GM20000 (cell line): ENCODE measurements around the gene IGSF21.

Experiments used
- DNase-seq: peaks from one replicate; pipeline ENCODE4 v3.0.0; 2012; ENCODE audit warnings: low spot score
- CTCF ChIP-seq: IDR thresholded peaks from 2 replicates; pipeline ENCODE4 v1.5.1; 2012; ENCODE audit warnings: mild to moderate bottlenecking, control low read depth; ENCODE audit errors: extremely low read depth, missing control alignments

The IGSF21 gene

GRCh38 chr1:18088077-18088594 is 19.5 kb upstream of the IGSF21 start:
- no peak for TF ChIP-seq CTCF
- no peak for DNase-seq

DNA sequence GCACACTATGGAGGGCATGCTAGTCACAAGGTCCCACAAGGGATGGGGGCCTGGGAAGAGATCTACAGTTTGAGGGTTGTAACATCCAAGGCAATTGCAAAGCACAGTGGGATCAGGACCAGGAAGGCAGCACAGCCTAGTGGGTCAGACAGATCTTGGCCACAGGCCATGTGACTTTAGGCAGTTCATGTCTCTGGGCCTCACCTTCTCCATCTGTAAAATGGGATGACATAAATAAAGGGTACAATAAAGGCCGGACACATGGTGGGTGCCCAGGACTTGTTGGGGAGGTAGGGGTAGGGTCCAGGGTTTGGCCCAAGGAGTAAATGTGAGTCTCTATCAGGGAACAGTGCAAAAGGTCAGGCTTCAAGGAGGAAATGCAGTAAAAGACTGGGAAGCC is 18.1 kb upstream of the IGSF21 start:
- no peak for DNase-seq
- TF ChIP-seq CTCF = no peak

GRCh38 chr1:18090636-18091035 is 17.0 kb upstream of the IGSF21 start:
- no peak for TF ChIP-seq CTCF
- no peak for DNase-seq

GRCh38 chr1:18091660-18092446 is 15.7 kb upstream of the IGSF21 start:
- no peak for DNase-seq

GRCh38 chr1:18093193-18093592 is 14.4 kb upstream of the IGSF21 start:
- no peak for TF ChIP-seq CTCF
- no peak for DNase-seq

More at GRCh38 chr1:18091660-18092446, 15.7 kb upstream of the IGSF21 start:
- TF ChIP-seq CTCF = no peak

- DNase-seq = no peak
- no peak for TF ChIP-seq CTCF
Observed at GRCh38 chr1:18093646-18094045, 14.0 kb upstream of the IGSF21 start.

DNA sequence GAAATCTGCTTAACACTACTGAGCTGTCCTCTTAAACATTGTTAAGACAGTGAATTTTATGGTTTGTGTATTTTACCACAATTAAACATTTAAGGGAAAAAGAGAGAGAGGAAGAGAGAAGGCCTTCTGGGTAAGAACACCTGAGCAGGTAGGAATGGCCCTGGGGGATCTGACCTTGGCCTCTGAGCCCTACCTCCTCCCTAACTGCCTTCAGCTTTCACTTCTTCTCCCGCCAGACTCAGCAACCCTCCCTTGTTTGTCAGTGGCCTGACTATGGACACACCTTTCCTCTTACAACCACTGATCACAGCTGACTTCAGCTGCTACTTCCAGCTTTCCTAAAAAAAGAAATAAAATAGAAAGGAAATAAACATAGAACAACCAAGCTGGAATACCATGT is 13.5 kb upstream of the IGSF21 start:
- TF ChIP-seq CTCF = no peak
- no peak for DNase-seq
